H1 (cell line): ENCODE data around the gene CBFA2T2. TPM values are rescaled to one million over a fixed set of nuclear protein-coding genes. Genes with fewer than 3 reads are reported as not detected.

ENCODE experiments used
- CTCF ChIA-PET: fragments of 300-600 bp; sonication (Branson Sonifier 250); formaldehyde crosslinking; loops from one replicate; lab custom pipeline; 2021; ENCODE audit not compliant: partially characterized antibody; lab: Charles Lee
- POLR2A ChIA-PET: fragments of 300-600 bp; sonication (Branson Sonifier 250); formaldehyde crosslinking; loops from one replicate; lab custom pipeline; 2021; ENCODE audit warnings: inconsistent platforms; ENCODE audit not compliant: partially characterized antibody; lab: Charles Lee
- DNase-seq, 2 experiments: peaks; one replicate each; pipeline versions ENCODE4 v3.0.0 to v3.0.0-alpha.2; 2010 to 2022; ENCODE audit warnings: low spot score in 2 of 2, low read depth in 1 of 2, mixed read lengths in 1 of 2
- FAIRE-seq: peaks from 2 replicates; lab custom pipeline; 2011; peaks lifted over from hg19 to GRCh38; lab: Jason Lieb, UNC
- H2AFZ ChIP-seq: 2 replicates; pipeline ENCODE4 v1.8.1; 2012; ENCODE audit warnings: low read length, inconsistent platforms
- H2AK5ac ChIP-seq: 2 replicates; pipeline ENCODE4 v1.6.1; 2013; ENCODE audit warnings: low read depth, low read length
- H2BK120ac ChIP-seq: replicated peaks from 2 replicates; pipeline ENCODE3; 2013; ENCODE audit warnings: low read depth, low read length, inconsistent platforms
- H2BK12ac ChIP-seq: 2 replicates; pipeline ENCODE4 v1.6.1; 2013; ENCODE audit warnings: low read depth, low read length
- H2BK15ac ChIP-seq: 2 replicates; pipeline ENCODE4 v1.6.1; 2013; ENCODE audit warnings: low read length
- H2BK20ac ChIP-seq: 2 replicates; pipeline ENCODE4 v1.6.1; 2013; ENCODE audit warnings: low read length
- H2BK5ac ChIP-seq: 2 replicates; pipeline ENCODE4 v1.6.1; 2013; ENCODE audit warnings: low read depth, low read length
- H3K14ac ChIP-seq: 2 replicates; pipeline ENCODE4 v1.6.1; 2013; ENCODE audit warnings: inconsistent platforms; ENCODE audit not compliant: insufficient read length
- H3K18ac ChIP-seq: 2 replicates; pipeline ENCODE4 v1.6.1; 2013; ENCODE audit warnings: low read length; ENCODE audit errors: extremely low read depth
- H3K23ac ChIP-seq: 2 replicates; pipeline ENCODE4 v1.6.1; 2013; ENCODE audit warnings: inconsistent platforms; ENCODE audit not compliant: insufficient read length
- H3K23me2 ChIP-seq: 2 replicates; pipeline ENCODE4 v1.6.1; 2013; ENCODE audit warnings: low read depth, low read length
- H3K27ac ChIP-seq: 2 replicates; pipeline ENCODE4 v1.6.1; 2011; ENCODE audit warnings: low read depth, low read length, inconsistent platforms
- H3K27me3 ChIP-seq, 4 experiments: replicated peaks in 1 of 4; 1 replicate in 1 of 4; 2 replicates in 3 of 4; pipeline versions ENCODE4 v1.6.1 to v1.8.1; 2011 to 2013; ENCODE audit warnings: low read length in 3 of 4, mild to moderate bottlenecking in 3 of 4, inconsistent platforms in 2 of 4, mixed read lengths in 2 of 4, moderate library complexity in 1 of 4; ENCODE audit not compliant: control insufficient read depth in 3 of 4, insufficient read depth in 3 of 4; ENCODE audit errors: extremely low read depth in 1 of 4
- H3K36me3 ChIP-seq, 4 experiments: 2 replicates each; pipeline versions ENCODE4 v1.6.1 to v1.8.1; 2011 to 2013; ENCODE audit warnings: mild to moderate bottlenecking in 4 of 4, low read length in 3 of 4, moderate library complexity in 2 of 4, control low read depth in 1 of 4, inconsistent platforms in 1 of 4; ENCODE audit not compliant: insufficient read depth in 4 of 4, control insufficient read depth in 2 of 4
- H3K4ac ChIP-seq: replicated peaks from 2 replicates; pipeline ENCODE3; 2013; ENCODE audit warnings: low read length, low read depth, mixed read lengths, inconsistent platforms; ENCODE audit not compliant: insufficient read length
- H3K4me1 ChIP-seq, 4 experiments: replicated peaks in 1 of 4; 1 replicate in 1 of 4; 2 replicates in 3 of 4; pipeline versions ENCODE4 v1.6.1 to v1.8.1; 2011 to 2013; ENCODE audit warnings: low read length in 3 of 4, inconsistent platforms in 2 of 4, mixed read lengths in 1 of 4; ENCODE audit not compliant: insufficient read depth in 4 of 4, control insufficient read depth in 3 of 4
- H3K4me2 ChIP-seq, 2 experiments: 2 replicates each; pipeline versions ENCODE4 v1.6.1 to v1.8.1; 2011 to 2013; ENCODE audit warnings: low read depth in 2 of 2, low read length in 2 of 2, control low read depth in 1 of 2, inconsistent platforms in 1 of 2, mild to moderate bottlenecking in 1 of 2; ENCODE audit not compliant: insufficient read depth in 1 of 2
- H3K4me3 ChIP-seq, 4 experiments: fragments of 200-600, 300-600 bp in 1 of 4; sonication (generic), shearing (Covaris generic), sonication (Bioruptor Twin) in 1 of 4; 2 replicates each; pipeline versions ENCODE4 v1.5.1 to v1.8.1; 2011 to 2016; ENCODE audit warnings: low read length in 4 of 4, low read depth in 3 of 4, control low read depth in 2 of 4, inconsistent platforms in 2 of 4, mild to moderate bottlenecking in 2 of 4, mixed read lengths in 1 of 4, moderate library complexity in 1 of 4; ENCODE audit not compliant: insufficient read depth in 2 of 4; ENCODE audit errors: extremely low read depth in 1 of 4
- H3K56ac ChIP-seq: replicated peaks from 2 replicates; pipeline ENCODE3; 2013; ENCODE audit warnings: low read depth, mild to moderate bottlenecking, mixed read lengths, low read length, inconsistent platforms; ENCODE audit not compliant: insufficient read length
- H3K79me1 ChIP-seq: 2 replicates; pipeline ENCODE4 v1.6.1; 2013; ENCODE audit warnings: low read depth, low read length, control low read depth
- H3K79me2 ChIP-seq, 2 experiments: 2 replicates each; pipeline versions ENCODE4 v1.6.1 to v1.8.1; 2012 to 2013; ENCODE audit warnings: low read length in 2 of 2, mild to moderate bottlenecking in 2 of 2, inconsistent platforms in 1 of 2; ENCODE audit not compliant: insufficient read depth in 2 of 2, control insufficient read depth in 1 of 2
- H3K9ac ChIP-seq, 4 experiments: replicated peaks in 1 of 4; 1 replicate in 1 of 4; 2 replicates in 3 of 4; pipeline versions ENCODE4 v1.6.1 to v1.8.1; 2011 to 2013; ENCODE audit warnings: low read depth in 3 of 4, low read length in 3 of 4, control low read depth in 2 of 4, mild to moderate bottlenecking in 2 of 4, moderate library complexity in 2 of 4, inconsistent platforms in 1 of 4; ENCODE audit errors: extremely low read depth in 1 of 4
- H3K9me3 ChIP-seq, 2 experiments: 2 replicates each; pipeline versions ENCODE4 v1.6.1 to v1.8.1; 2012 to 2013; ENCODE audit warnings: mild to moderate bottlenecking in 2 of 2, moderate library complexity in 2 of 2, control low read depth in 1 of 2, inconsistent platforms in 1 of 2, low read depth in 1 of 2, low read length in 1 of 2, mixed read lengths in 1 of 2; ENCODE audit not compliant: insufficient read depth in 2 of 2
- H4K20me1 ChIP-seq, 2 experiments: replicated peaks in 1 of 2; 2 replicates each; pipeline versions ENCODE3 to v1.8.1; 2011 to 2013; ENCODE audit warnings: inconsistent platforms in 2 of 2, low read length in 2 of 2, mild to moderate bottlenecking in 1 of 2; ENCODE audit not compliant: insufficient read depth in 2 of 2, control insufficient read depth in 1 of 2
- H4K5ac ChIP-seq: 2 replicates; pipeline ENCODE4 v1.6.1; 2013; ENCODE audit warnings: low read length, low read depth, mixed read lengths, inconsistent platforms; ENCODE audit not compliant: insufficient read length
- H4K8ac ChIP-seq: 2 replicates; pipeline ENCODE4 v1.8.0; 2013; ENCODE audit warnings: mild to moderate bottlenecking, moderate library complexity, low read length, inconsistent platforms; ENCODE audit not compliant: insufficient read depth; ENCODE audit errors: extremely low read depth
- H4K91ac ChIP-seq: replicated peaks from 2 replicates; pipeline ENCODE3; 2013; ENCODE audit warnings: low read length, mixed read lengths, inconsistent platforms; ENCODE audit not compliant: insufficient read length
- BCL11A ChIP-seq, 2 experiments: IDR thresholded peaks; one replicate each; pipeline ENCODE4 v1.6.1; 2011; ENCODE audit warnings: low read depth in 2 of 2, low read length in 2 of 2, mild to moderate bottlenecking in 2 of 2
- CHD2 ChIP-seq: IDR thresholded peaks from 2 replicates; pipeline ENCODE4 v1.6.1; 2012; ENCODE audit warnings: low read length, improper control_type of control experiment
- CTCF ChIP-seq, 3 experiments: IDR thresholded peaks; 1 replicate in 2 of 3; 2 replicates in 1 of 3; pipeline versions ENCODE4 v1.5.1 to v1.6.1; 2011; ENCODE audit warnings: low read length in 3 of 3, mild to moderate bottlenecking in 3 of 3, inconsistent platforms in 2 of 3, low read depth in 1 of 3, moderate library complexity in 1 of 3; ENCODE audit not compliant: insufficient read depth in 1 of 3; ENCODE audit errors: control extremely low read depth in 1 of 3
- E2F6 ChIP-seq: IDR thresholded peaks from 2 replicates; pipeline ENCODE4 v1.6.1; 2012; ENCODE audit warnings: inconsistent platforms
- EP300 ChIP-seq, 2 experiments: IDR thresholded peaks; 1 replicate in 1 of 2; 2 replicates in 1 of 2; pipeline ENCODE4 v1.6.1; 2011 to 2012; ENCODE audit warnings: low read depth in 2 of 2, low read length in 2 of 2, mild to moderate bottlenecking in 2 of 2, borderline replicate concordance in 1 of 2, inconsistent platforms in 1 of 2, moderate library complexity in 1 of 2
- KDM4A ChIP-seq: IDR thresholded peaks from one replicate; pipeline ENCODE4 v1.7.1; 2012; ENCODE audit warnings: low read depth, mild to moderate bottlenecking, moderate library complexity, low read length, inconsistent platforms; ENCODE audit not compliant: severe bottlenecking
- MAX ChIP-seq: IDR thresholded peaks from 2 replicates; pipeline ENCODE4 v1.6.1; 2012; ENCODE audit warnings: inconsistent platforms
- SIRT6 ChIP-seq: IDR thresholded peaks from one replicate; pipeline ENCODE4 v1.7.1; 2012; ENCODE audit warnings: low read length, inconsistent platforms
- SRF ChIP-seq: IDR thresholded peaks from 2 replicates; pipeline ENCODE4 v1.6.1; 2011; ENCODE audit warnings: mild to moderate bottlenecking, low read depth, low read length, moderate library complexity
- TAF7 ChIP-seq: optimal IDR thresholded peaks from 2 replicates; pipeline ENCODE3; 2011; ENCODE audit warnings: low read depth, mild to moderate bottlenecking, inconsistent platforms, low read length, moderate library complexity, borderline replicate concordance
- WGBS, 2 experiments: shearing (Covaris generic) in 1 of 2; methylation state at CpG; one replicate each; pipeline versions ENCODE4 v1.1.6 to v1.1.7; 2013 to 2015; ENCODE audit warnings: low lambda C conversion rate in 2 of 2, mixed read lengths in 2 of 2, inconsistent platforms in 1 of 2, low coverage in 1 of 2, missing lambda C conversion rate in 1 of 2; ENCODE audit not compliant: insufficient replicate concordance in 2 of 2, insufficient coverage in 1 of 2, insufficient read length in 1 of 2; ENCODE audit errors: extremely low coverage in 1 of 2, missing lambda C conversion rate in 1 of 2; 5-methylcytosine and 5-hydroxymethylcytosine counted together
- polyA plus RNA-seq, 7 experiments: library from polyadenylated mRNA; depleted of rRNA in 3 of 7; stranded (reverse) in 5 of 7; unstranded in 2 of 7; fragments of >200 nt in 5 of 7; fragments of 200-250 nt in 2 of 7; gene quantifications; 1 replicate in 5 of 7; 2 replicates in 1 of 7; 4 replicates in 1 of 7; pipeline versions ENCODE4 v1.2.1 to v1.2.3, GENCODE V29; 2011 to 2013; ENCODE audit warnings: missing spikeins in 2 of 7, mixed read lengths in 2 of 7
- total RNA-seq: library from RNA; stranded (reverse); fragmentation: NEBNext Ultra II Directional; extraction: Animal tissue kit (Norgen Biotek cat#: 25700); gene quantifications from 2 replicates; pipeline ENCODE4 v1.2.1, GENCODE V29; 2021

The CBFA2T2 gene
- total and polyA plus RNA-seq, 2 of the 8 experiments (the other 6 are each of a cell fraction or from before 2014, with no cell fraction given), result 11.6 to 12.9 TPM

GRCh38 chr20:33689493-33689892, 199.6 kb downstream of the CBFA2T2 start:
- H2BK20ac ChIP-seq, result no peak overlapping the region
- peaks cover 4 to 6% of the 10 kb centered on the region in 2 experiments for H4K20me1 ChIP-seq
- H3K79me2 ChIP-seq, result peaks cover 0 to 11% of the 10 kb centered on the region in 2 experiments; a peak in 2 of 4 replicates
- H2BK120ac ChIP-seq, result no peak overlapping the region
- H3K36me3 ChIP-seq, result no peaks in the 10 kb centered on the region
- no peak overlapping the region for H3K23ac ChIP-seq
- H3K14ac ChIP-seq, result no peak overlapping the region
- H2AFZ ChIP-seq, result no peak overlapping the region
- H3K79me1 ChIP-seq, result peaks cover 5% of the 10 kb centered on the region; the same call in 1 of the 2 replicates
- peaks cover 0 to 26% (median 23%) of the 10 kb centered on the region in 4 experiments; a peak in 6 of 7 replicates for H3K4me1 ChIP-seq
- H4K8ac ChIP-seq, result no peak overlapping the region
- H2AK5ac ChIP-seq, result no peak overlapping the region
- H3K4me2 ChIP-seq, result no peak overlapping the region
- no peak overlapping the region for H3K4ac ChIP-seq
- H3K27me3 ChIP-seq, result peaks cover 0 to 9% (median 2%) of the 10 kb centered on the region in 4 experiments; a peak in 4 of 7 replicates
- no peak overlapping the region for H2BK5ac ChIP-seq
- 74% methylated on average over 1 of the region's 1 CpG; no CpG with 5 or more reads in 1 of the 2 experiments for WGBS, 2 experiments
- no peak overlapping the region for H3K4me3 ChIP-seq
- FAIRE-seq (no peak), DNase-seq (no peak)
- no peak overlapping the region for H2BK12ac ChIP-seq
- no peak overlapping the region for H2BK15ac ChIP-seq
- no peak overlapping the region for H4K91ac ChIP-seq
- no peak overlapping the region for H3K18ac ChIP-seq
- ChIA-PET CTCF (interaction anchor here (1.4 kb wide), 1 partner anchor 14 kb away, joined by 4 read pairs; no protein-coding TSS in a partner anchor), POLR2A (interaction anchor here (2.8 kb wide), 1 partner anchor 14 kb away, joined by 10 read pairs; the partner anchor contains the start of gene NECAB3)
- H3K23me2 ChIP-seq, result peaks cover 9% of the 10 kb centered on the region
- H3K9me3 ChIP-seq, result no peaks in the 10 kb centered on the region
- H4K5ac ChIP-seq, result no peak overlapping the region
- H3K56ac ChIP-seq, result no peak overlapping the region
- no peak overlapping the region for H3K9ac ChIP-seq
- H3K27ac ChIP-seq, result no peak overlapping the region
- TF ChIP-seq SRF (no peak), MAX (no peak), BCL11A (IDR thresholded peaks at IDR 0.05; ENCODE audit: low read depth in 2 of 2, low read length in 2 of 2) (no peak), TAF7 (no peak), KDM4A (no peak), CHD2 (no peak), E2F6 (no peak), SIRT6 (no peak), EP300 (IDR thresholded peaks at IDR 0.05; ENCODE audit: borderline replicate concordance in 1 of 2, low read depth in 2 of 2, low read length in 2 of 2) (no peak), CTCF (IDR thresholded peaks at IDR 0.05; ENCODE audit: control extremely low read depth in 1 of 3, insufficient read depth in 1 of 3, low read depth in 1 of 3, low read length in 3 of 3) (no peak)
